ENCODE results near the gene SDK1.

SDK1 gene

DNA sequence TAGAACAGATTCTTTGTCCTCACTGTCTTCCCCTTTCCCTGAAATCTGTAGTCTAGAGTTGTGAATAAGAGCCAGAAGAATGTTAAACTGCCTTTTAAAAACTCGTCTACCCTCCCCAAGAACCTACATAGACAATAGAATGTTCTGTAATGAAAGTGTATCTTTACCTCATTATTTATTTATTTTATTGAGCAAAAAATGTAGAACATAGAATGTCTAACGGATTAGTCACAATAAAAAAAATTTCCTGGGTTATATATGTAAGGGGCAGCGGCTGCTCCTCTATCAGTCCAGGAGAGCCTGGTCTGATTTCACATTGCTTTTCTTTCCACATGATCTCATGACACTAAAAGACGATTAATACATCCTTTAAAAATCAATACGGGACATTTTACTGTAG lies 135.7 kb downstream of the SDK1 start:
- H3K36me3 ChIP-seq (ENCODE audit: control insufficient read depth in 2 of 2, insufficient read depth in 1 of 2, low read length in 2 of 2): no peaks in the 10 kb centered on the region
- peaks cover 7% of the 10 kb centered on the region; the same call in 1 of the 2 replicates for H3K4me1 ChIP-seq (ENCODE audit: control insufficient read depth, insufficient read depth, low read length)
- POLR2A ChIA-PET: no interaction called here
- CTCF ChIA-PET: no interaction called here
- TF ChIP-seq ZNF600 (tag by site-specific recombination; IDR thresholded peaks at IDR 0.05) (no peak), ZNF266 (tag by site-specific recombination; IDR thresholded peaks at IDR 0.05; ENCODE audit: low read depth) (no peak), ZNF529 (tag by site-specific recombination; IDR thresholded peaks at IDR 0.05; ENCODE audit: insufficient replicate concordance) (no peak), ZSCAN18 (tag by site-specific recombination; IDR thresholded peaks at IDR 0.05) (no peak), ZNF768 (tag by site-specific recombination; IDR thresholded peaks at IDR 0.05) (no peak), ZNF114 (tag by site-specific recombination; IDR thresholded peaks at IDR 0.05) (no peak), HOXA7 (CRISPR knock-in tag; IDR thresholded peaks at IDR 0.05; ENCODE audit: borderline replicate concordance) (no peak), ZNF292 (tag by site-specific recombination; IDR thresholded peaks at IDR 0.05; ENCODE audit: borderline replicate concordance, low read depth) (no peak), ZNF157 (tag by site-specific recombination; IDR thresholded peaks at IDR 0.05) (no peak), ZNF404 (tag by site-specific recombination; IDR thresholded peaks at IDR 0.05) (no peak), MEIS1 (CRISPR knock-in tag; IDR thresholded peaks at IDR 0.05; ENCODE audit: borderline replicate concordance) (no peak)
- TF ChIP-seq, protein P1, sequence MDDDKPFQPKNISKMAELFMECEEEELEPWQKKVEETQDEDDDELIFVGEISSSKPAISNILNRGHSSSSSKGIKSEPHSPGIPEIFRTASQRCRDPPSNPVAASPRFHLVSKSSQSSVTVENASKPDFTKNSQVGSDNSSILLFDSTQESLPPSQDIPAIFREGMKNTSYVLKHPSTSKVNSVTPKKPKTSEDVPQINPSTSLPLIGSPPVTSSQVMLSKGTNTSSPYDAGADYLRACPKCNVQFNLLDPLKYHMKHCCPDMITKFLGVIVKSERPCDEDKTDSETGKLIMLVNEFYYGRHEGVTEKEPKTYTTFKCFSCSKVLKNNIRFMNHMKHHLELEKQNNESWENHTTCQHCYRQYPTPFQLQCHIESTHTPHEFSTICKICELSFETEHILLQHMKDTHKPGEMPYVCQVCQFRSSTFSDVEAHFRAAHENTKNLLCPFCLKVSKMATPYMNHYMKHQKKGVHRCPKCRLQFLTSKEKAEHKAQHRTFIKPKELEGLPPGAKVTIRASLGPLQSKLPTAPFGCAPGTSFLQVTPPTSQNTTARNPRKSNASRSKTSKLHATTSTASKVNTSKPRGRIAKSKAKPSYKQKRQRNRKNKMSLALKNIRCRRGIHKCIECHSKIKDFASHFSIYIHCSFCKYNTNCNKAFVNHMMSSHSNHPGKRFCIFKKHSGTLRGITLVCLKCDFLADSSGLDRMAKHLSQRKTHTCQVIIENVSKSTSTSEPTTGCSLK (tag by site-specific recombination; IDR thresholded peaks at IDR 0.05): no peak
- TF ChIP-seq, protein P2, sequence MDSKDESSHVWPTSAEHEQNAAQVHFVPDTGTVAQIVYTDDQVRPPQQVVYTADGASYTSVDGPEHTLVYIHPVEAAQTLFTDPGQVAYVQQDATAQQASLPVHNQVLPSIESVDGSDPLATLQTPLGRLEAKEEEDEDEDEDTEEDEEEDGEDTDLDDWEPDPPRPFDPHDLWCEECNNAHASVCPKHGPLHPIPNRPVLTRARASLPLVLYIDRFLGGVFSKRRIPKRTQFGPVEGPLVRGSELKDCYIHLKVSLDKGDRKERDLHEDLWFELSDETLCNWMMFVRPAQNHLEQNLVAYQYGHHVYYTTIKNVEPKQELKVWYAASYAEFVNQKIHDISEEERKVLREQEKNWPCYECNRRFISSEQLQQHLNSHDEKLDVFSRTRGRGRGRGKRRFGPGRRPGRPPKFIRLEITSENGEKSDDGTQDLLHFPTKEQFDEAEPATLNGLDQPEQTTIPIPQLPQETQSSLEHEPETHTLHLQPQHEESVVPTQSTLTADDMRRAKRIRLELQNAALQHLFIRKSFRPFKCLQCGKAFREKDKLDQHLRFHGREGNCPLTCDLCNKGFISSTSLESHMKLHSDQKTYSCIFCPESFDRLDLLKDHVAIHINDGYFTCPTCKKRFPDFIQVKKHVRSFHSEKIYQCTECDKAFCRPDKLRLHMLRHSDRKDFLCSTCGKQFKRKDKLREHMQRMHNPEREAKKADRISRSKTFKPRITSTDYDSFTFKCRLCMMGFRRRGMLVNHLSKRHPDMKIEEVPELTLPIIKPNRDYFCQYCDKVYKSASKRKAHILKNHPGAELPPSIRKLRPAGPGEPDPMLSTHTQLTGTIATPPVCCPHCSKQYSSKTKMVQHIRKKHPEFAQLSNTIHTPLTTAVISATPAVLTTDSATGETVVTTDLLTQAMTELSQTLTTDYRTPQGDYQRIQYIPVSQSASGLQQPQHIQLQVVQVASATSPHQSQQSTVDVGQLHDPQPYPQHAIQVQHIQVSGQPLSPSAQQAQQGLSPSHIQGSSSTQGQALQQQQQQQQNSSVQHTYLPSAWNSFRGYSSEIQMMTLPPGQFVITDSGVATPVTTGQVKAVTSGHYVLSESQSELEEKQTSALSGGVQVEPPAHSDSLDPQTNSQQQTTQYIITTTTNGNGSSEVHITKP (tag by site-specific recombination; IDR thresholded peaks at IDR 0.05): no peak
- no peaks in the 10 kb centered on the region for H3K9me3 ChIP-seq (ENCODE audit: control insufficient read depth, insufficient read depth, low read depth, low read length)
- H3K4me3 ChIP-seq (ENCODE audit: low read depth, low read length): no peak overlapping the region
- H3K27ac ChIP-seq (ENCODE audit: extremely low read depth, low read depth, low read length): no peak overlapping the region

DNA sequence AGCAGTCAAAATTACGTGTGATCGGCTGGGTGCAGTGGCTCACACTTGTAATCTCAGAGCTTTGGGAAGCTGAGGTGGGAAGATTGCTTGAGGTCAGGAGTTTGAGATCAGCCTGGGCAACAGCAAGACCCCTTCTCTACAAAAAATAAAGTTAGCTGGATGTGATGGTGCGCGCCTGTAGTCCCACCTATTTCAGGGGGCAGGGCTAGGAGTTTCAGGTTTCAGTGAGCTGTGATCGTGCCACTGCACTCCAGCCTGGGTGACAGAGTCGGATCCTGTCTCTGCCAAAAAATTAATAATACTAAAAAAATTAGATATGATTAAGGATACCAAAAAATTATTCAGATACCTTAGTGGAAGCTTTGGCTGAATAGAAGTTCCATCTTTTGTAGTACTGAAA lies 136.4 kb downstream of the SDK1 start:
- Histone ChIP-seq H3K36me3 (ENCODE audit: control insufficient read depth in 2 of 2, insufficient read depth in 1 of 2, low read length in 2 of 2) (no peaks in the 10 kb centered on the region), H3K4me3 (ENCODE audit: low read depth, low read length) (no peak overlapping the region), H3K9me3 (ENCODE audit: control insufficient read depth, insufficient read depth, low read depth, low read length) (no peaks in the 10 kb centered on the region), H3K4me1 (ENCODE audit: control insufficient read depth, insufficient read depth, low read length) (peaks cover 7% of the 10 kb centered on the region; the same call in 1 of the 2 replicates), H3K27ac (ENCODE audit: extremely low read depth, low read depth, low read length) (no peak overlapping the region)
- CTCF ChIA-PET: interaction anchor here (0.7 kb wide), 1 partner anchor 1392 kb away, joined by 3 read pairs; no protein-coding TSS in a partner anchor
- POLR2A ChIA-PET: no interaction called here
- TF ChIP-seq, protein P3, sequence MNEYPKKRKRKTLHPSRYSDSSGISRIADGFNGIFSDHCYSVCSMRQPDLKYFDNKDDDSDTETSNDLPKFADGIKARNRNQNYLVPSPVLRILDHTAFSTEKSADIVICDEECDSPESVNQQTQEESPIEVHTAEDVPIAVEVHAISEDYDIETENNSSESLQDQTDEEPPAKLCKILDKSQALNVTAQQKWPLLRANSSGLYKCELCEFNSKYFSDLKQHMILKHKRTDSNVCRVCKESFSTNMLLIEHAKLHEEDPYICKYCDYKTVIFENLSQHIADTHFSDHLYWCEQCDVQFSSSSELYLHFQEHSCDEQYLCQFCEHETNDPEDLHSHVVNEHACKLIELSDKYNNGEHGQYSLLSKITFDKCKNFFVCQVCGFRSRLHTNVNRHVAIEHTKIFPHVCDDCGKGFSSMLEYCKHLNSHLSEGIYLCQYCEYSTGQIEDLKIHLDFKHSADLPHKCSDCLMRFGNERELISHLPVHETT (tag by site-specific recombination; IDR thresholded peaks at IDR 0.05): no peak
- TF ChIP-seq, protein P2 (tag by site-specific recombination; IDR thresholded peaks at IDR 0.05): 0 out of 2 replicates have a peak, but pooled peaks have one; percentile 18

Measured in HEK293 (cell line).